PC-3 (cell line): ENCODE results near the gene UBXN11. TPM values are rescaled to one million over a fixed set of nuclear protein-coding genes. Genes with fewer than 3 reads are reported as not detected.
A peak's percentile ranks its signal among the peaks of the same experiment; 100 is the strongest.

Source experiments
- ATAC-seq: fragments of 200-7000 bp; cut with Tn5 transposase; 2 replicates; pipeline ENCODE4 v1.9.1; 2020; ENCODE audit warnings: mild to moderate bottlenecking, moderate library complexity
- BruUV-seq: library from RNA; stranded (reverse); fragments of 400-500 nt; replicated peaks from 2 replicates; lab custom pipeline; 2021; lab: Mats Ljungman, UMichigan
- CTCF ChIA-PET: fragments of 300-600 bp; sonication (Branson Sonifier 250); formaldehyde crosslinking; loops from one replicate; lab custom pipeline; 2022; ENCODE audit warnings: antibody characterized with exemption; lab: Charles Lee
- POLR2A ChIA-PET: fragments of 300-600 bp; sonication (Branson Sonifier 250); formaldehyde crosslinking; loops from one replicate; lab custom pipeline; 2022; ENCODE audit warnings: antibody characterized with exemption; ENCODE audit not compliant: unreplicated experiment; lab: Charles Lee
- DNase-seq: peaks from one replicate; pipeline ENCODE4 v3.0.0-alpha.2; 2015
- H2AFZ ChIP-seq: fragments of 300-600 bp; sonication (generic); 2 replicates; pipeline ENCODE4 v1.6.0; 2016; ENCODE audit warnings: antibody characterized with exemption, low read length
- H3F3A ChIP-seq: fragments of 300-600 bp; sonication (generic); one replicate; pipeline ENCODE4 v1.6.0; 2017; ENCODE audit warnings: antibody characterized with exemption, low read length, control low read depth, mild to moderate bottlenecking; ENCODE audit not compliant: unreplicated experiment
- H3K27ac ChIP-seq: fragments of 300-600 bp; sonication (generic); 2 replicates; pipeline ENCODE4 v1.5.1; 2016; ENCODE audit warnings: mild to moderate bottlenecking, low read length
- H3K27me3 ChIP-seq: fragments of 300-600 bp; sonication (generic); 2 replicates; pipeline ENCODE4 v1.6.1; 2016; ENCODE audit warnings: low read length, mixed read lengths
- H3K36me3 ChIP-seq: fragments of 300-600 bp; sonication (generic); 2 replicates; pipeline ENCODE4 v1.6.1; 2016; ENCODE audit warnings: low read depth, mixed run types, low read length, mixed read lengths
- H3K4me1 ChIP-seq: fragments of 300-600 bp; sonication (generic); 2 replicates; pipeline ENCODE4 v1.5.1; 2016; ENCODE audit warnings: low read length; ENCODE audit not compliant: insufficient read depth
- H3K4me2 ChIP-seq: fragments of 300-600 bp; sonication (generic); 2 replicates; pipeline ENCODE4 v1.6.0; 2016; ENCODE audit warnings: low read length
- H3K4me3 ChIP-seq: fragments of 300-600 bp; sonication (generic); 2 replicates; pipeline ENCODE4 v1.5.1; 2016; ENCODE audit warnings: mild to moderate bottlenecking, low read length, mixed read lengths
- H3K79me2 ChIP-seq: fragments of 300-600 bp; sonication (generic); 2 replicates; pipeline ENCODE4 v1.6.1; 2017; ENCODE audit warnings: low read length, mixed read lengths
- H3K9ac ChIP-seq: fragments of 300-600 bp; sonication (generic); 2 replicates; pipeline ENCODE4 v1.6.0; 2016; ENCODE audit warnings: mild to moderate bottlenecking, low read length
- H3K9me2 ChIP-seq: fragments of 300-600 bp; sonication (generic); replicated peaks from 2 replicates; pipeline ENCODE4 v1.6.1; 2016; ENCODE audit warnings: mixed run types, low read length, mixed read lengths
- H3K9me3 ChIP-seq: fragments of 300-600 bp; sonication (generic); 2 replicates; pipeline ENCODE4 v1.6.1; 2016; ENCODE audit warnings: low read length, mixed read lengths
- H4K20me1 ChIP-seq: fragments of 300-600 bp; sonication (generic); 2 replicates; pipeline ENCODE4 v1.6.1; 2016; ENCODE audit warnings: low read length, mixed read lengths
- CTCF ChIP-seq: fragments of 300-600 bp; sonication (generic); conservative IDR thresholded peaks from 2 replicates; pipeline ENCODE4 v1.5.1; 2017; ENCODE audit warnings: antibody characterized with exemption, low read depth, mild to moderate bottlenecking, low read length
- EZH2phosphoT487 ChIP-seq: fragments of 300-600 bp; sonication (generic); IDR thresholded peaks from 2 replicates; pipeline ENCODE4 v1.6.1; 2018; ENCODE audit warnings: mild to moderate bottlenecking, antibody characterized with exemption, low read length, borderline replicate concordance
- intact Hi-C: fragments of 100-400 bp; cut with micrococcal nuclease; formaldehyde crosslinking; loops from 2 replicates; pipeline ENCODE4 v1.9.0; 2023
- total RNA-seq: library from RNA; depleted of rRNA; stranded (reverse); fragments of >200 nt; gene quantifications from 2 replicates; pipeline ENCODE4 v1.2.3, GENCODE V29; 2014

Gene UBXN11
- total RNA-seq, 1 experiment from 2014 or later: 19.4 TPM

- BruUV-seq: no TSS peak
- peak; percentile 35 for DNase-seq
- intact Hi-C loops: no loop called here
- Histone ChIP-seq H3K27ac (peak overlapping the region; percentile 59), H3K36me3 (peaks cover 11% of the 10 kb centered on the region; the same call in 1 of the 2 replicates), H3K9me3 (no peaks in the 10 kb centered on the region), H4K20me1 (peaks cover 7% of the 10 kb centered on the region), H3K4me3 (peak overlapping the region; percentile 96), H3F3A (no peaks in the 10 kb centered on the region), H3K27me3 (no peaks in the 10 kb centered on the region), H3K4me1 (peaks cover 25% of the 10 kb centered on the region), H2AFZ (peak overlapping the region; percentile 29), H3K9ac (peak overlapping the region; percentile 2; the same call in 1 of the 2 replicates), H3K9me2 (no peaks in the 10 kb centered on the region), H3K79me2 (peaks cover 82% of the 10 kb centered on the region), H3K4me2 (peak overlapping the region; percentile 83)
- no peak for ATAC-seq
- ChIA-PET CTCF (no interaction called here), POLR2A (interaction anchor here (0.7 kb wide), 1 partner anchor 1820 kb away, joined by 3 read pairs; no protein-coding TSS in a partner anchor)
- no peak for TF ChIP-seq EZH2phosphoT487
- no peak for TF ChIP-seq CTCF
Measured at GRCh38 chr1:26237230-26237966, 69.0 kb downstream of the UBXN11 start.

GRCh38 chr1:26234644-26235370 lies 71.6 kb downstream of the UBXN11 start:
- no peaks in the 10 kb centered on the region for H3K27me3 ChIP-seq
- H3K9me3 ChIP-seq: no peaks in the 10 kb centered on the region
- H4K20me1 ChIP-seq: peaks cover 2% of the 10 kb centered on the region
- H3K27ac ChIP-seq: peak overlapping the region; percentile 48
- ChIA-PET POLR2A (interaction anchor here (0.6 to 0.8 kb wide), 4 partner anchors 39 to 587 kb away, joined by 3 to 8 read pairs (median 3); partner anchors contain the start of gene DHDDS), CTCF (interaction anchor here (0.6 to 1.9 kb wide), 16 partner anchors 24 to 344 kb away, joined by 3 to 24 read pairs (median 4); partner anchors contain the start of genes CATSPER4, CNKSR1, DHDDS and SH3BGRL3)
- peak; percentile 36 for TF ChIP-seq CTCF
- no peak for TF ChIP-seq EZH2phosphoT487
- peaks cover 56% of the 10 kb centered on the region for H3K79me2 ChIP-seq
- DNase-seq (peak; percentile 48), ATAC-seq (no peak)
- peak overlapping the region; percentile 87 for H3K9ac ChIP-seq
- H3K4me2 ChIP-seq: peak overlapping the region; percentile 83
- H3K4me3 ChIP-seq: peak overlapping the region; percentile 96
- H2AFZ ChIP-seq: peak overlapping the region; percentile 84
- peaks cover 25% of the 10 kb centered on the region for H3K4me1 ChIP-seq
- no peaks in the 10 kb centered on the region for H3K9me2 ChIP-seq
- peaks cover 2% of the 10 kb centered on the region; the same call in 1 of the 2 replicates for H3K36me3 ChIP-seq
- no peaks in the 10 kb centered on the region for H3F3A ChIP-seq
- intact Hi-C loops: loop anchor here (1.0 to 5.0 kb wide), 4 partner anchors 40 to 124 kb away; partner anchors contain the start of genes C1orf232, PDIK1L and ZNF593
- no TSS peak for BruUV-seq
